Colonic mucosa (tissue), 4 donors: ENCODE measurements around the gene CELSR1. TPM values are rescaled to one million over a fixed set of nuclear protein-coding genes. Genes with fewer than 3 reads are reported as not detected.

Experiments
- DNase-seq: peaks from one replicate; pipeline ENCODE4 v3.0.0-alpha.2; 2020
- H3K27ac ChIP-seq: fragments of 200-600 bp; one replicate; pipeline ENCODE4 v1.8.0; 2021
- H3K27me3 ChIP-seq: fragments of 200-600 bp; one replicate; pipeline ENCODE4 v1.8.0; 2021
- H3K36me3 ChIP-seq: fragments of 200-600 bp; one replicate; pipeline ENCODE4 v1.8.0; 2021
- H3K4me1 ChIP-seq: fragments of 200-600 bp; one replicate; pipeline ENCODE4 v1.8.0; 2021; ENCODE audit warnings: mild to moderate bottlenecking
- H3K4me3 ChIP-seq: fragments of 200-600 bp; one replicate; pipeline ENCODE4 v1.8.0; 2021
- H3K9ac ChIP-seq, 2 donors: one replicate each; pipeline ENCODE4 v1.7.0; 2013; ENCODE audit warnings: control low read depth in 2 of 2, low read depth in 2 of 2, low read length in 2 of 2
- H3K9me3 ChIP-seq: fragments of 200-600 bp; one replicate; pipeline ENCODE4 v1.8.0; 2021
- intact Hi-C: fragments of 100-400 bp; cut with DNase I; formaldehyde crosslinking; loops from one replicate; pipeline ENCODE4 v1.14.1; 2022
- total RNA-seq, 2 donors: library from RNA; stranded (reverse); fragmentation: NEBNext Ultra II Directional in 1 of 2; extraction: Animal tissue kit (Norgen Biotek cat#: 25700) in 1 of 2; gene quantifications; one replicate each; pipeline ENCODE4 v1.2.1, GENCODE V29; 2021
- TF ChIP-seq, protein P1 (sequence below): fragments of 200-600 bp; IDR thresholded peaks from one replicate; pipeline ENCODE4 v1.8.0; 2022; ENCODE audit warnings: antibody characterized with exemption, mild to moderate bottlenecking
- donor health status: healthy.
- donor health status: DM: no; HTN: no; CAD: no.
- donor health status: DM: no; HTN: no; CAD: no.

Gene CELSR1
- total RNA-seq, 2 donors from 2014 or later = 2.7 to 7.8 TPM

GRCh38 chr22:46320716-46321386 lies 216.6 kb downstream of the CELSR1 start:
- H3K36me3 ChIP-seq = no peaks in the 10 kb centered on the region
- no peak for DNase-seq
- H3K4me3 ChIP-seq = no peak overlapping the region
- H3K9ac ChIP-seq = no peak overlapping the region
- intact Hi-C loops = no loop called here
- H3K27ac ChIP-seq = no peak overlapping the region
- H3K9me3 ChIP-seq = no peaks in the 10 kb centered on the region
- TF ChIP-seq, protein P1, sequence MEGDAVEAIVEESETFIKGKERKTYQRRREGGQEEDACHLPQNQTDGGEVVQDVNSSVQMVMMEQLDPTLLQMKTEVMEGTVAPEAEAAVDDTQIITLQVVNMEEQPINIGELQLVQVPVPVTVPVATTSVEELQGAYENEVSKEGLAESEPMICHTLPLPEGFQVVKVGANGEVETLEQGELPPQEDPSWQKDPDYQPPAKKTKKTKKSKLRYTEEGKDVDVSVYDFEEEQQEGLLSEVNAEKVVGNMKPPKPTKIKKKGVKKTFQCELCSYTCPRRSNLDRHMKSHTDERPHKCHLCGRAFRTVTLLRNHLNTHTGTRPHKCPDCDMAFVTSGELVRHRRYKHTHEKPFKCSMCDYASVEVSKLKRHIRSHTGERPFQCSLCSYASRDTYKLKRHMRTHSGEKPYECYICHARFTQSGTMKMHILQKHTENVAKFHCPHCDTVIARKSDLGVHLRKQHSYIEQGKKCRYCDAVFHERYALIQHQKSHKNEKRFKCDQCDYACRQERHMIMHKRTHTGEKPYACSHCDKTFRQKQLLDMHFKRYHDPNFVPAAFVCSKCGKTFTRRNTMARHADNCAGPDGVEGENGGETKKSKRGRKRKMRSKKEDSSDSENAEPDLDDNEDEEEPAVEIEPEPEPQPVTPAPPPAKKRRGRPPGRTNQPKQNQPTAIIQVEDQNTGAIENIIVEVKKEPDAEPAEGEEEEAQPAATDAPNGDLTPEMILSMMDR = no peak
- H3K4me1 ChIP-seq = no peaks in the 10 kb centered on the region
- no peaks in the 10 kb centered on the region for H3K27me3 ChIP-seq

DNA sequence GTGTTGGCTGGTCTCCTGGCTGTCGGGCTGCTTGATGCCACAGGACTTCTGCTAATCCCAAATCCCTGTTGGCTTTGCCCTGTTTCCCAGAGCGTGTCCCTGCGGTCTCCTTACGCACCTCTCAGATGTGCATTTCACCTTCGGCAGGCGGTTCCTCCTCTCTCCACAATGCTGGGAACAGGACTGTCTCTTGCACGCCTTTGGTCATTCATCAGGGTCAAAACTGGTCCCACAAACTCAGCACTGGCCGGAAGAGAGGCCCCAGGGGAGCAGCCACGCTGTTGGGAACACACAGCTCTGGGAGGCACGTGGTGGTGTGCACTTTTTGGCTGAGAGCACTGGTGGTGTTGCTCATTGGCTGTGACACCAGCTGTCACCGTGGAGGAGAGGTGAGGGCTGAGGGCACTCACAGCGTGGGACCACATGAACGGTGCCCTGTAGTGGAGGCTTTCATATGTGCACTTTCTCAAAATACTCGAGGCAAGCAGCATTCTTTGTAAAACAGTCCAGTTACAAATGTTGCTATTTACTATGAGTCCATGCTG lies 217.2 kb downstream of the CELSR1 start:
- TF ChIP-seq, protein P1 = no peak
- intact Hi-C loops = no loop called here
- no peaks in the 10 kb centered on the region for H3K9me3 ChIP-seq
- H3K9ac ChIP-seq = no peak overlapping the region
- H3K27me3 ChIP-seq = no peaks in the 10 kb centered on the region
- H3K27ac ChIP-seq = no peak overlapping the region
- no peaks in the 10 kb centered on the region for H3K4me1 ChIP-seq
- no peak overlapping the region for H3K4me3 ChIP-seq
- no peak for DNase-seq
- H3K36me3 ChIP-seq = no peaks in the 10 kb centered on the region

DNA sequence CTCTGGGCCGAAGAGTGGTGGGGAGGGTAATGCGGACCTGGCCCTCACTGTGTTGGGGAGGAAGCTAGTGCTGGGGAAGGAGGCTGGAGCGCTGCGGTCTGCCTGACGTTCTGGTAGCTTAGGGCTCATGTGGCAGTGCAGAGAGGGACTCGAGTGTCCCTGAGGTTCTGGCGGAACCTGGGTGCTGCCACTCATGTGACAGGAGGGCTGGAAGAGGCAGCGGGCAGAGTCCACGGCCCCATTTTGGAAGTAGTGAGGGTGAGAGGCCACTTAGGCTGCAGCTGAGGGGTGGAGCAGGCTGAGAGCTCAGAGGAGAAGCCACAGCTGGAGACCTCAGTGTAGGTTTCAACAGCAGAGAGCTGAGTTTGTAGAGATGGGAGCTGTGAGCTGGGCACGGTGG lies 218.1 kb downstream of the CELSR1 start:
- Histone ChIP-seq H3K27ac (no peak overlapping the region), H3K9me3 (no peaks in the 10 kb centered on the region), H3K4me3 (no peak overlapping the region), H3K9ac (no peak overlapping the region), H3K27me3 (no peaks in the 10 kb centered on the region), H3K36me3 (no peaks in the 10 kb centered on the region), H3K4me1 (no peaks in the 10 kb centered on the region)
- intact Hi-C loops = loop anchor here (5.0 kb wide), 1 partner anchor 327 kb away; no protein-coding TSS in a partner anchor
- TF ChIP-seq, protein P1 = no peak
- DNase-seq = no peak

DNA sequence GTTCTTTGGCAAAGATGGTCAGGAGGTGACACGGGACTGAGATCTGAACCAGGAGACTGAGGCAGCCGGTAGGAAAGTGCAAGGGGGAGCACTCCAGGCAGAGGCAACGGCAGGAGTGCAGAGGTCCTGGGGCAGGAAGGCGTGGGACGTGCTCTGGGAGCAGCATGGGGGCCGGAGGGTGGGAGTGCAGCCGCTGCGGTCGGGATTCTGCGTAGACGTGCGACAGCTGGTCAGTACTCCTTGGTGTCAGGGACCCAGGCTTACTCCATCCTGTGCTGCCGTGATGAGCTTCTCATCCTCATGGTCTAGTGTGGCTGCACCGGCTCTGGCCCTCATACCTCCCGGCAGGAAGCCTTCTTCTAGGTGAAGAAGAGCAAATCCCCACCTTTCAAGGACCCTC lies 218.8 kb downstream of the CELSR1 start:
- Histone ChIP-seq H3K4me3 (no peak overlapping the region), H3K27ac (no peak overlapping the region), H3K9ac (no peak overlapping the region), H3K9me3 (no peaks in the 10 kb centered on the region), H3K4me1 (no peaks in the 10 kb centered on the region), H3K36me3 (no peaks in the 10 kb centered on the region), H3K27me3 (no peaks in the 10 kb centered on the region)
- intact Hi-C loops = loop anchor here (5.0 kb wide), 1 partner anchor 326 kb away; no protein-coding TSS in a partner anchor
- TF ChIP-seq, protein P1 = no peak
- no peak for DNase-seq

DNA sequence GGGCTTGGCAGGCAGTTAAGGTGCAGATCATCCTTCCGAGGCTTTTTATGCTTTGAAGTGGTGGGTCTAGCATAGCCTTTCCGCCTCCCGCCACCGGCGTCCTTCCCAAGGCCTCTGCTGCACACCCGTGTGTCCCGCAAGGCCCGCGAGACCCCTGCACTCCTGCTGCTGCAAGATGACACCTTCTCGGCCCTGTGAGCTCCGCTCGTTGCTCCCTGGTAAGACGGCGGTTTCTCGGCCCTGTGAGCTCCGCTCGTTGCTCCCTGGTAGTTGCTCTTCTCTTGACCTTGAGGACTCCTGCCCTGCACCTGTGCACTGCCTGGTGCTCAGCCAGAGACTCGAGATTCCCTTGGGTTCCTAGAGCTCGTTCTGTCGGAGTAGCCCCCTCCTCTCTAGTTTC lies 219.8 kb downstream of the CELSR1 start:
- no peak overlapping the region for H3K9ac ChIP-seq
- no peaks in the 10 kb centered on the region for H3K27me3 ChIP-seq
- no peak for DNase-seq
- H3K36me3 ChIP-seq = no peaks in the 10 kb centered on the region
- H3K4me1 ChIP-seq = no peaks in the 10 kb centered on the region
- no peak overlapping the region for H3K4me3 ChIP-seq
- intact Hi-C loops = loop anchor here (5.0 kb wide), 1 partner anchor 325 kb away; no protein-coding TSS in a partner anchor
- no peaks in the 10 kb centered on the region for H3K9me3 ChIP-seq
- TF ChIP-seq, protein P1 = no peak
- no peak overlapping the region for H3K27ac ChIP-seq
